Measurements from ENCODE around the gene PELO.

PELO gene

GRCh38 chr5:52772668-52773067 is 15.0 kb upstream of the PELO start:
- H3K79me2 ChIP-seq (ENCODE audit: insufficient read depth, low read length) = no peaks in the 10 kb centered on the region
- no peaks in the 10 kb centered on the region for H3K27me3 ChIP-seq (ENCODE audit: insufficient read depth, low read length, poor library complexity)
- no peak overlapping the region for H3K4me2 ChIP-seq (ENCODE audit: insufficient read depth, low read length)
- DNase-seq (no peak), ATAC-seq (ENCODE audit: insufficient read depth, low read depth) (no peak)
- H3K4me1 ChIP-seq (ENCODE audit: insufficient read depth, low read length) = peaks cover 49% of the 10 kb centered on the region
- no peak for TF ChIP-seq CTCF (IDR thresholded peaks at IDR 0.05; ENCODE audit: borderline replicate concordance, extremely low read depth, low read length, poor library complexity, severe bottlenecking)
- no peak for TF ChIP-seq EZH2 (IDR thresholded peaks at IDR 0.05; ENCODE audit: borderline replicate concordance, low read depth, low read length, severe bottlenecking)
- H3K36me3 ChIP-seq (ENCODE audit: insufficient read depth, low read length) = no peaks in the 10 kb centered on the region
- H3K9ac ChIP-seq (ENCODE audit: low read depth, low read length) = no peak overlapping the region
- no peak overlapping the region for H2AFZ ChIP-seq (ENCODE audit: low read depth, low read length)
- H3K4me3 ChIP-seq (ENCODE audit: low read depth in 1 of 2, low read length in 2 of 2) = no peak overlapping the region
- no peak overlapping the region for H3K27ac ChIP-seq (ENCODE audit: low read length)
- H4K20me1 ChIP-seq (ENCODE audit: insufficient read depth, low read length) = no peaks in the 10 kb centered on the region
- no peaks in the 10 kb centered on the region for H3K9me3 ChIP-seq (ENCODE audit: insufficient read depth, low read length, severe bottlenecking)

DNA sequence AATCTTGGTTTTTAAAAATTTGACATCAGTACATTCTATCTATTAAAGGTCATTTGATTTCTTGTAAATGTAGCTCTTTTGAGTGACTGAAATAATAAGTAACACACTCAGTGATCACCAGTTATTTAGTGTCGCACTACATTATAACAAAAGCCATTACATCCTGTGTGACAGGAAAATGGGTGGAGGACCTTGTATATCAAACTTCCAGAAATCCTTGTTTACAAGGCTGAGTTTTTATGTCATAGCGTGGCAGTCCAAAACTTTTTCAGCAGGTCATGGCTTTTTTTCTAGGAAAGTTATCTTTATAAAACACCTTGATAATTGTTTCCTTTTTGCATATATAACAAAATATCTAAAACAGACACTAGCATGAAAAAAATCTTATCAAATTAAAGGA is 14.4 kb upstream of the PELO start:
- no peak overlapping the region for H3K9ac ChIP-seq (ENCODE audit: low read depth, low read length)
- DNase-seq (no peak), ATAC-seq (ENCODE audit: insufficient read depth, low read depth) (no peak)
- H3K27ac ChIP-seq (ENCODE audit: low read length) = no peak overlapping the region
- no peaks in the 10 kb centered on the region for H3K79me2 ChIP-seq (ENCODE audit: insufficient read depth, low read length)
- no peaks in the 10 kb centered on the region for H3K27me3 ChIP-seq (ENCODE audit: insufficient read depth, low read length, poor library complexity)
- no peak overlapping the region for H3K4me2 ChIP-seq (ENCODE audit: insufficient read depth, low read length)
- no peak for TF ChIP-seq CTCF (IDR thresholded peaks at IDR 0.05; ENCODE audit: borderline replicate concordance, extremely low read depth, low read length, poor library complexity, severe bottlenecking)
- TF ChIP-seq EZH2 (IDR thresholded peaks at IDR 0.05; ENCODE audit: borderline replicate concordance, low read depth, low read length, severe bottlenecking) = no peak
- H3K36me3 ChIP-seq (ENCODE audit: insufficient read depth, low read length) = no peaks in the 10 kb centered on the region
- H4K20me1 ChIP-seq (ENCODE audit: insufficient read depth, low read length) = no peaks in the 10 kb centered on the region
- no peak overlapping the region for H3K4me3 ChIP-seq (ENCODE audit: low read depth in 1 of 2, low read length in 2 of 2)
- no peak overlapping the region for H2AFZ ChIP-seq (ENCODE audit: low read depth, low read length)
- H3K4me1 ChIP-seq (ENCODE audit: insufficient read depth, low read length) = peaks cover 43% of the 10 kb centered on the region
- no peaks in the 10 kb centered on the region for H3K9me3 ChIP-seq (ENCODE audit: insufficient read depth, low read length, severe bottlenecking)

DNA sequence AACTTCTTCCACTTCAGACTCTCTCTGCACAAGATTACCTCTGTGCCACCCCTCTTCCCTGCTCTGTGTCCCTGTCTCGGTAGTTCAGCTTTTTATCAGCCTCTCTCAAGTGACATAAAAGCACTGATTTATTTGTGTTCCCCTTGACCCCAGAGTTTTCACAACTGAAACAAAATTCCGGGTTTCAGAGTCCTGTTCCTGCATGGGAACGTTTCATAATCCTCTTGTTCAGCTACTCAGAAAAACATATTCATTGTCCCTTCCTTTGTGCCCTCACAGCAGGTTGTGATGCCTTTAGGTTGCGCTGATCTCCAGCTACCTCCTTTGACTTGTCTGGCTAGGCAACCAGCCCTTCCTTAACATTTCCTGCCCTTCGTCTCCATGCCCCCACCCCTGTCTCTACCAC is 13.7 kb upstream of the PELO start:
- no peaks in the 10 kb centered on the region for H4K20me1 ChIP-seq (ENCODE audit: insufficient read depth, low read length)
- peaks cover 39% of the 10 kb centered on the region for H3K4me1 ChIP-seq (ENCODE audit: insufficient read depth, low read length)
- H3K9me3 ChIP-seq (ENCODE audit: insufficient read depth, low read length, severe bottlenecking) = no peaks in the 10 kb centered on the region
- TF ChIP-seq CTCF (IDR thresholded peaks at IDR 0.05; ENCODE audit: borderline replicate concordance, extremely low read depth, low read length, poor library complexity, severe bottlenecking) (no peak), EZH2 (IDR thresholded peaks at IDR 0.05; ENCODE audit: borderline replicate concordance, low read depth, low read length, severe bottlenecking) (no peak)
- H3K9ac ChIP-seq (ENCODE audit: low read depth, low read length) = no peak overlapping the region
- no peaks in the 10 kb centered on the region for H3K27me3 ChIP-seq (ENCODE audit: insufficient read depth, low read length, poor library complexity)
- H3K27ac ChIP-seq (ENCODE audit: low read length) = no peak overlapping the region
- H2AFZ ChIP-seq (ENCODE audit: low read depth, low read length) = no peak overlapping the region
- no peaks in the 10 kb centered on the region for H3K36me3 ChIP-seq (ENCODE audit: insufficient read depth, low read length)
- ATAC-seq (ENCODE audit: insufficient read depth, low read depth) (peak; percentile 39; the same call in 1 of the 3 replicates), DNase-seq (no peak)
- H3K4me2 ChIP-seq (ENCODE audit: insufficient read depth, low read length) = no peak overlapping the region
- H3K4me3 ChIP-seq (ENCODE audit: low read depth in 1 of 2, low read length in 2 of 2) = no peak overlapping the region
- H3K79me2 ChIP-seq (ENCODE audit: insufficient read depth, low read length) = no peaks in the 10 kb centered on the region

- ATAC-seq (ENCODE audit: insufficient read depth, low read depth) = peak; percentile 43; the same call in 2 of the 3 replicates
- Histone ChIP-seq H3K9ac (ENCODE audit: low read depth, low read length) (no peak overlapping the region), H4K20me1 (ENCODE audit: insufficient read depth, low read length) (no peaks in the 10 kb centered on the region), H3K4me2 (ENCODE audit: insufficient read depth, low read length) (no peak overlapping the region), H3K4me1 (ENCODE audit: insufficient read depth, low read length) (peaks cover 31% of the 10 kb centered on the region), H3K27me3 (ENCODE audit: insufficient read depth, low read length, poor library complexity) (no peaks in the 10 kb centered on the region), H2AFZ (ENCODE audit: low read depth, low read length) (peak overlapping the region; percentile 27; the same call in 1 of the 2 replicates), H3K9me3 (ENCODE audit: insufficient read depth, low read length, severe bottlenecking) (no peaks in the 10 kb centered on the region), H3K27ac (ENCODE audit: low read length) (no peak overlapping the region), H3K79me2 (ENCODE audit: insufficient read depth, low read length) (no peaks in the 10 kb centered on the region), H3K36me3 (ENCODE audit: insufficient read depth, low read length) (no peaks in the 10 kb centered on the region), H3K4me3 (ENCODE audit: low read depth in 1 of 2, low read length in 2 of 2) (no peak overlapping the region)
- TF ChIP-seq EZH2 (IDR thresholded peaks at IDR 0.05; ENCODE audit: borderline replicate concordance, low read depth, low read length, severe bottlenecking) = no peak
- DNase-seq = peak; percentile 41
Measured at GRCh38 chr5:52776116-52776515, 11.6 kb upstream of the PELO start.
